SK-N-SH treated with all-trans-retinoic acid at 6 μM for 48 hours (cell line): ENCODE results near the gene IGLL5.

Source experiments
- ATAC-seq: fragments of 200-7000 bp; cut with Tn5 transposase; 3 replicates; pipeline ENCODE4 v1.9.1; 2020; ENCODE audit warnings: mild to moderate bottlenecking, moderate library complexity
- CSDC2 ChIP-seq: fragments of 250-450 bp; sonication (Bioruptor Pico); IDR thresholded peaks from 2 replicates; pipeline ENCODE4 v1.5.0; 2020; ENCODE audit warnings: mild to moderate bottlenecking, moderate library complexity
- ESRRG ChIP-seq: fragments of 250-450 bp; sonication (Bioruptor Pico); IDR thresholded peaks from 2 replicates; pipeline ENCODE4 v1.6.1; 2021; ENCODE audit warnings: mild to moderate bottlenecking
- GLIS3 ChIP-seq: fragments of 250-450 bp; sonication (Bioruptor Pico); IDR thresholded peaks from 2 replicates; pipeline ENCODE4 v1.5.0; 2020; ENCODE audit warnings: mild to moderate bottlenecking, moderate library complexity
- ISL1 ChIP-seq: fragments of 250-450 bp; sonication (Bioruptor Pico); IDR thresholded peaks from 2 replicates; pipeline ENCODE4 v2.1.2; 2022; ENCODE audit warnings: mild to moderate bottlenecking, moderate library complexity
- PATZ1 ChIP-seq: fragments of 250-450 bp; sonication (Bioruptor Pico); IDR thresholded peaks from 2 replicates; pipeline ENCODE4 v1.8.0; 2020; ENCODE audit warnings: mild to moderate bottlenecking, moderate library complexity, borderline replicate concordance
- PPARA ChIP-seq: fragments of 250-450 bp; sonication (Bioruptor Pico); IDR thresholded peaks from 2 replicates; pipeline ENCODE4 v1.5.0; 2020; ENCODE audit warnings: mild to moderate bottlenecking, borderline replicate concordance
- RARB ChIP-seq: fragments of 250-450 bp; sonication (Bioruptor Pico); IDR thresholded peaks from 2 replicates; pipeline ENCODE4 v1.8.0; 2021; ENCODE audit warnings: mild to moderate bottlenecking, moderate library complexity
- SNAI2 ChIP-seq: fragments of 250-450 bp; sonication (Bioruptor Pico); IDR thresholded peaks from 2 replicates; pipeline ENCODE4 v1.5.0; 2020; ENCODE audit warnings: mild to moderate bottlenecking, moderate library complexity
- TCF4 ChIP-seq: fragments of 250-450 bp; sonication (Bioruptor Pico); IDR thresholded peaks from 2 replicates; pipeline ENCODE4 v1.8.0; 2021; ENCODE audit warnings: mild to moderate bottlenecking, moderate library complexity, borderline replicate concordance
- TOX ChIP-seq: fragments of 250-450 bp; sonication (Bioruptor Pico); IDR thresholded peaks from 2 replicates; pipeline ENCODE4 v1.8.0; 2021; ENCODE audit warnings: mild to moderate bottlenecking, moderate library complexity, borderline replicate concordance
- TSHZ2 ChIP-seq: fragments of 250-450 bp; sonication (Bioruptor Pico); IDR thresholded peaks from 2 replicates; pipeline ENCODE4 v1.5.0; 2020; ENCODE audit warnings: mild to moderate bottlenecking, moderate library complexity
- ZFP3 ChIP-seq: fragments of 250-450 bp; sonication (Bioruptor Pico); IDR thresholded peaks from 2 replicates; pipeline ENCODE4 v1.5.0; 2020; ENCODE audit warnings: mild to moderate bottlenecking, moderate library complexity
- ZFP30 ChIP-seq: fragments of 450-650 bp; formaldehyde crosslinking; IDR thresholded peaks from 2 replicates; pipeline ENCODE4 v1.5.0; 2022; ENCODE audit warnings: mild to moderate bottlenecking, moderate library complexity
- ZNF8 ChIP-seq: fragments of 450-650 bp; formaldehyde crosslinking; IDR thresholded peaks from 2 replicates; pipeline ENCODE4 v1.5.0; 2020; ENCODE audit warnings: mild to moderate bottlenecking, moderate library complexity
- TF ChIP-seq, protein P1 (sequence below): fragments of 250-450 bp; sonication (Bioruptor Pico); IDR thresholded peaks from 2 replicates; pipeline ENCODE4 v1.8.0; 2021; ENCODE audit warnings: low read depth, mild to moderate bottlenecking, moderate library complexity, borderline replicate concordance

IGLL5 gene

GRCh38 chr22:22872722-22873708 lies 14.6 kb upstream of the IGLL5 start:
- TF ChIP-seq ZNF8 (CRISPR knock-in tag) (no peak), ZFP30 (CRISPR knock-in tag) (no peak), ZFP3 (CRISPR knock-in tag) (no peak), RARB (CRISPR knock-in tag) (no peak), ESRRG (CRISPR knock-in tag) (no peak), CSDC2 (CRISPR knock-in tag) (no peak)
- TF ChIP-seq, protein P1, sequence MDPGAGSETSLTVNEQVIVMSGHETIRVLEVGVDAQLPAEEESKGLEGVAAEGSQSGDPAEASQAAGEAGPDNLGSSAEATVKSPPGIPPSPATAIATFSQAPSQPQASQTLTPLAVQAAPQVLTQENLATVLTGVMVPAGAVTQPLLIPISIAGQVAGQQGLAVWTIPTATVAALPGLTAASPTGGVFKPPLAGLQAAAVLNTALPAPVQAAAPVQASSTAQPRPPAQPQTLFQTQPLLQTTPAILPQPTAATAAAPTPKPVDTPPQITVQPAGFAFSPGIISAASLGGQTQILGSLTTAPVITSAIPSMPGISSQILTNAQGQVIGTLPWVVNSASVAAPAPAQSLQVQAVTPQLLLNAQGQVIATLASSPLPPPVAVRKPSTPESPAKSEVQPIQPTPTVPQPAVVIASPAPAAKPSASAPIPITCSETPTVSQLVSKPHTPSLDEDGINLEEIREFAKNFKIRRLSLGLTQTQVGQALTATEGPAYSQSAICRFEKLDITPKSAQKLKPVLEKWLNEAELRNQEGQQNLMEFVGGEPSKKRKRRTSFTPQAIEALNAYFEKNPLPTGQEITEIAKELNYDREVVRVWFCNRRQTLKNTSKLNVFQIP (CRISPR knock-in tag), result no peak
- TF ChIP-seq, all 23 proteins: peak for 0
- ATAC-seq, result no peak

- peak; percentile 85 for ATAC-seq
- no peak for TF ChIP-seq ZFP3 (CRISPR knock-in tag)
- TF ChIP-seq TOX, result no peak
- TF ChIP-seq PATZ1, result no peak
- TF ChIP-seq SNAI2 (CRISPR knock-in tag), result no peak
These were observed 9.9 kb upstream of the IGLL5 start for GRCh38 chr22:22877523-22878210.

DNA sequence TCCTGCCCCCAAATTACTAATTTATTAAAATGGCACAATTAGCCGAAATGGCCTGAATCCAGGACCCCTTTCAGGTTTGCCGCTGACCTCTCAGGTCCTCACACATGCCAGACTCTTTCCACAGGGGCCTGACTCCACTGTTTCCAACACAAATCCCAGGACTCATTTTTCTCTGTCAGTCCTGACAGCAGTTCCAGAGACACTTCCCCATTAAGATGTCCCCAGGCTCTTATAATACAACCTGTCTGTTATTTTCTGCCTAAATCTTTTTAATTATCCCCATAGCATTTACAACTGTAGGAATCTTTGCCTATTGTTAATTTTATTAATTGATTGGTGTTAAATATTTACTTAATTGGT lies 9.4 kb upstream of the IGLL5 start:
- no peak for ATAC-seq

More for the DNA sequence above, 9.4 kb upstream of the IGLL5 start:
- TF ChIP-seq ZFP3 (CRISPR knock-in tag) (no peak), RARB (CRISPR knock-in tag) (no peak), ISL1 (CRISPR knock-in tag) (no peak), PPARA (CRISPR knock-in tag) (no peak), PATZ1 (no peak), TSHZ2 (no peak), GLIS3 (no peak), TCF4 (CRISPR knock-in tag) (no peak), ZFP30 (CRISPR knock-in tag) (no peak), ZNF8 (CRISPR knock-in tag) (no peak)
